GM18868 (cell line): ENCODE results near the gene OSMR.

Source experiments
- ATAC-seq: cut with Tn5 transposase; IDR thresholded peaks from one replicate; pipeline ENCODE4 v1.9.1; 2021; ENCODE audit warnings: mild to moderate bottlenecking, moderate library complexity; ENCODE audit not compliant: unreplicated experiment

The OSMR gene

DNA sequence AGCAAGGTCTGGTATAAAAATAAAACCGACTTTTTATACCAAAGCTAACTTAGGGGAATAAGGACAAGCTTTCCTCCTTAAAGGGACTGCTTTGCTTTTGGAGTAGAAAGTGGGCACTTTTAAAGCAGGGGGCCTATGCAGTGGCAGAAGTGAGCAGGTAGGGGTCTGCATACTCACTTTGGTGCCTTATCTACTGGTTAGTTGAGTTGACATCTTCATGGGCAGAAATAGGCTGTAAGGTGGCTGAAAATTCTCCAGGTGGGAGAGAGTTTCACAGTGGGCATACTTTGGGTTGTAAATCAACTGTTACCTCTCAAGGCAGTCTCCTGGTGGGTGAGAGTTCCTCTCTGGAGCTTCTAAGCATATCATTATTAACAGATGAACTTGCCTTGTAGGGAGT is 24.8 kb downstream of the OSMR start:
- no peak for ATAC-seq

DNA sequence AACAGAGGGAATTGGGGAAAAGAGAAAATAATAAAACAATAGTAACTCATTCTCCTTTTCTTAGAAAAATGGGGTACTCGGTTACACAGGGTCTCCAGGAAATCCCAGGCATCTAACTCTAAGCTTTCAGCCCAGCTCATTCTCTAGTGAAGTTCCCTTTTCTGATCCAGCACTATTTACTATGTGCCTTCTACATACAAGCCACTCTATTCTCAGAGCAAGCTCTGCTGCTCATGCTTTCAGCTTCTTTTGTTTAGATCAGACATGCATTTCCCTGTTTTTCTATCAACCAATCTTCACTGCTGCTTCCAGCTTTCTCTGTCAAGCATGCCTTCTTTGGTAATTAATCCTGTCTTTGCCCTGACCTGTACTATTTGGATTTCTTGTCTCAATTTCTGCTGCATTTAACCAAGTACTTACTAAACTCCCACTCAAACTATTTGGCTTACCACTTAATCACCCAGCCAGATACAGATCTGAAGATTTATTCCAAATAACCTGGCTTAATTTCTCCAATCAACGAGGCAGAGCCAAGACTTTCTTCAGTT is 25.3 kb downstream of the OSMR start:
- ATAC-seq: no peak

DNA sequence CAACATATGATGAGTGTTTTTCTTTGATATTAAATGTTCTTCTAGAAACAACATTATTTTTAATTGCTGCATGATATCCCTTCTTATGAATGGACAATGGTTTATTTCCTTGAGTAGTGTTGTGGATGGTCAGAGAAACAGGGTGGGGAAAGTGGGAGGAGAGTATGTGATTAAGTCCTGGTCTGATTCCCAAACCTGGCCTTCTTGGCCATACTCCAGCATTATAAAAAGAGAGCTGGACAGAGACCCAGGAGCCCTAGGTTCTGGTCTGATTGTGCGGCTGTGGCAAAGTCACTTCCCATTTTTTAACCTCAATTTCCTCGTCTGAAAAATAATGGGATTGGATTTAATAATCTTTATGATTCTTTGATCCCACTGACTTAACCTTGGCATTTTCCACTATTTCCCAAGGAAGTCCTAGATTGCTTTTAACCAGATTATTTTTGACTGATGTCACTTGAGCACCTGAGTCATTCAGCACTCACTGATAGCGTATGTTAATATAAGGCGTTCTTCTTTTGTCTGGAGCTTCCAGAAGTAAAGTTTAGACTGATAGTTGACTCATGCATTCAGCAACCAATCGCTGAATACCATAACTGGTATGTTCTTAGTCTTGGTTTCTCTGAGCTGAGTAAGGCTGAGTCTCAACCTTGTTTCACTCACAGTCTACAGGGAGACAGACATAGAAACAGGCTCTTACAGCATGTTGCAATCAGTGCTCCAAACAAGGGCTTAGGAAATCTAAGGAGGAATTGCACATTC is 26.2 kb downstream of the OSMR start:
- no peak for ATAC-seq

DNA sequence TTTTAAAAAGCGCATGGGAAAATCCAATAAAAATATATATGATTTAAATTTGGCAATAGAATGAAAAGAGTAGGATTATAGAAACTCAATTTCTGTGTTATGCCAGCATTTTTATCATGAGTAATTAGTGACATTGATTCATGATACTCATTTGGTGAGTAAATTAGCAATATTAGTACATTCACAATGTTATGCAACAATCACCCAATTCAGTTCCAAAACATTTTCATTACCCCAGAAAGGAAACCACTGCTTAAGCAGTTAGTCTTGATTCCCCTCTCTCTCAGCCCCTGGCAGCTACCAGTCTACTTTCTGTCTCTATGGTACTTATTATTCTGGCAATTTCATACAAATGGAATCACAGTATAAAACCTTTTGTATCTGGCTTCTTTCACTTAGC is 27.0 kb downstream of the OSMR start:
- no peak for ATAC-seq

DNA sequence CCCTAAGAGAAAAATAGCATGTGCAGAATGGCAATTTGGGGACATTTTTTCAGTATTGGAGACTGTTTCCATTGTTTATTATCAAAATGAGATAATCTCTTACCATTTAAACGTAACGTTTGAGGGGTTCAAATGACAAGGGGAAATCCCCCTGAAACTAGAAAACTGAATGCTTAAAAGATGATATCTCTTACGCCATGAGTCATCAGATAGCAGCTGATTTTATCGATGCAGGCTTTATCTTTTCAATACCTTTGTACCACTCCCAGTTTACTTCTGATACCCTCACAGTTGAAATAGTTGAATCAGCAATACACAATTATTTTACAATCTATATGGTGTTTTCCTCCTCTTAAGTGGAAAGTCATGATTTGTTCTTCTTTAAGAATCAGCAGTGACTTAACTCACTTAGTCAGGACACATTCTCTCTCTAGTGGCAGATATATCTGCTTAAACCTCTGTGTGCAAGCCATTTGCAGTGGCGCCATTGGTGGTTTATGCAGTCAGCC is 29.2 kb downstream of the OSMR start:
- ATAC-seq: no peak

DNA sequence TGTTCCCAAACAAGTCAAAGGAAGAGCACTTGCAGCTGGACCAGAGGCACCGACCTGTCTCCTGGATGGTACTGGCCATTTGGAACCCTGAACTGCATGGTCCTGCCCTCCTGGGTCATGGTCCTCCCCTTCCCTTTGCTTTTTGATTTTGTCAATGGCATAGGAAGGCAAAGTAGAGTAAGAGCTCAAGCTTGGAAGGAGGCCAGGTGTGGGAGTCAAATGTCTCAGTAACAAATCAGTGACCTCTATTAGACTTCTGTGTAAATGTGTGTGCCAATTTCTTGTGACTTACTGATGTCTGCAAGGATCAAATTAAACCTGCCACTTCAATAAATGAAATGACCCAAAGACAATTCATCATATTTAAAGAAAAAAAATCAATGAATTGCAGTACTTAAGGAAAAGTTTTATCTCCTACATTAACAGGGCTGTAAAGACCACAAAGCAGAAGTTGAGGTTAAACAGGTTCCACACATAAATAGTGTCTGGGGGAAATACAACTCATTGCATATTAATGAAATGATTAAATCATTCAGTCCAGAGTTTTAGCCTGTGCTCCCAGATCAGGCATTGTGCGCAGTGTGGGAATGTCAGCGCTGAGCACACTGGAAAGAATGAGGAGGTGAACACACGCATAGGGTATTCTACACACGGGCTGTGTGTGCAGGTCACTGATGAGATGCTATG is 32.7 kb downstream of the OSMR start:
- peak; percentile 38 for ATAC-seq

DNA sequence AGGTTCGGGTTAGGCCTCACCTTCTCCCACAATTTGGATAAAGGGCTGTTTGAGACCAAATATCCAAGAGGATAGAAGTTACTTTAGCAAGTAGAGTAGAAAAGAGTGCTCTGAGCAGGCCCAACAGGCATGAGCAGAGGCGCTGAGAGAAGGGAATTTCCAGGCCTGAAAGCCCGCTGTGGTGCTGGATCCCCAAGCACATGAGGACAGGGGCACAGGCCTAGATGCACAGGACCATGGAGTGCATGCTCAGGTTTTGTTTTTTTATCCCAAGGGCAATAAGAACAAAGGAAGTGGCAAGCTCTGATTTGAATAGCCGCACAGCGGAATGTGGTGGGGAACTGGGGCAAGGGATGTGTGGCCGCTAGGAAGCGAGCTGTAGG is 33.3 kb downstream of the OSMR start:
- peak; percentile 66 for ATAC-seq

DNA sequence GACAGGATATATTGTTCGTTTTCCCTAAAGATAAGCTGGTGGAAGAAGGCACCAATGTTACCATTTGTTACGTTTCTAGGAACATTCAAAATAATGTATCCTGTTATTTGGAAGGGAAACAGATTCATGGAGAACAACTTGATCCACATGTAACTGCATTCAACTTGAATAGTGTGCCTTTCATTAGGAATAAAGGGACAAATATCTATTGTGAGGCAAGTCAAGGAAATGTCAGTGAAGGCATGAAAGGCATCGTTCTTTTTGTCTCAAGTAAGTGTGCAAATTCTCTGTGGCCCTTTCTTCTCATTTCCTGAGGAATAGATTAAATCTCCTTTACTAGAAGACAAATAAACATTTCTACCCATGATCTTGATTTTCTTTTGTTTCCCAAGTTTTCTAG is 38.0 kb downstream of the OSMR start:
- ATAC-seq: no peak

DNA sequence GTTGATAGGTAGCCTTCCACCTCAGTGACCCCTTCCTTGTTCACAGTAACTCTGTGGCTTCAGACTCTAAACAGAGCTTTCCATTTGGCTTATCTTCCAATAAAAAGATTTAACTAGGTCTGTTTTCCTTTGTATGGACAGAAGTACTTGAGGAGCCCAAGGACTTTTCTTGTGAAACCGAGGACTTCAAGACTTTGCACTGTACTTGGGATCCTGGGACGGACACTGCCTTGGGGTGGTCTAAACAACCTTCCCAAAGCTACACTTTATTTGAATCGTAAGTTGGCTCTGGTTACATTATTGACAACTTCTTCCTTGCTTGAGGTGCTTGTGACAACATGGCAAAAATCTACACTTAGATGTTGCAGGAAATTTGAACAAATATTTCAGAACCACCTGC is 39.4 kb downstream of the OSMR start:
- no peak for ATAC-seq

DNA sequence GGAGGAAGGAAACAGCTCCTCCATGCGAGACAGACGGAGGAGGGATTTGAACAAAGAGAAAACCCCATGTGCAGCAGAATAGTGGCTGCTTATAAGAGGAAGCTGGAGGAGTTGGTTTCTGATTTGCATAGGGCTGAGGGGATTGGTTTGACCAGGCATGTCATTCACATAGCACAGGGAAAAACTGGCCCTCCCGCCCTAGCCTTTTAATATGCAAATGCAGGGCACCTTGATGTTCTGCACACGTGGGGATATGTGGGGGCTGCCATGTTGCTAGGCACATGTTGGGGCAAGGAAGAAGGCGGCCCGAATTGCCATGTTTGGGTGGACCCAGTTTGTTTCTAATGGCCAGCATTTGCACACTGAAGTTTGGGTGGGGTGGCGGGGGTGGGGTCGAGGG is 42.2 kb downstream of the OSMR start:
- no peak for ATAC-seq

DNA sequence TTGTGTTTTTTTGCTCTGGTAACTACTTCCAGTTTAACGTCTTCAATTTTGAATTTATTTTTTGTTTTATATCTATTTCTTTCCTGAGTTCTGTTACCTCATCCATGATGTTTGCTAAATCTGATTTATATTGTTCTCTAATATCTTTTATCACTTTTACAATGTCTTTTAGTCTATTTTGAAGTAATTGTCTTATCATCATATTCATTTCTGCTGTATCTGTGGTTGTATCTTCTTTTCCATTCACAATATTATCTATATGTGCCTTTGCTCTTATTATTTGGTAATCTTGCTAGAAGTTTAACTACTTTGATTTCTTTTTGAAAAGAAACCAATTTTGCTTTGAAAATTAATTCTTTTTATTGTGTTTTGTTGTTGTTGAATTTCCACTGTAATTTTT is 43.6 kb downstream of the OSMR start:
- no peak for ATAC-seq

DNA sequence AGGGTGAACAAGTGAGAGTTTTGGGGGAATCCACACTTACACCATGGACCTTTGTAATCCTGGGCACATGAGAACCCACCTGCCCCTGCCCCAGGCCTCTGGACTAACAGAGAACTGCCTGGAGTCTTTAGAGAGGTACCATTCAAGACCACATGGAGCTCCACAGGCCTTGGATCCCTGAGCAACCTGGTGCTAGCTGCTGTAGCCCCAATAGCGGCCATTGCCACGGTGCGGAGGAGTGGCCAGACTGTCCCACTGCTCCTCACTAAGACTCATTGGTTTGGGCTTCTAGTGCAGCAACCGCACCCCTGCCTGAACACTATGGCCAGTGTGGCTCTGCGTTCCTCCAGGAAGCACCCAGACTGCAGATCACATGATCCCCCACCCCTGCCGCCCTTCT is 45.8 kb downstream of the OSMR start:
- ATAC-seq: no peak

DNA sequence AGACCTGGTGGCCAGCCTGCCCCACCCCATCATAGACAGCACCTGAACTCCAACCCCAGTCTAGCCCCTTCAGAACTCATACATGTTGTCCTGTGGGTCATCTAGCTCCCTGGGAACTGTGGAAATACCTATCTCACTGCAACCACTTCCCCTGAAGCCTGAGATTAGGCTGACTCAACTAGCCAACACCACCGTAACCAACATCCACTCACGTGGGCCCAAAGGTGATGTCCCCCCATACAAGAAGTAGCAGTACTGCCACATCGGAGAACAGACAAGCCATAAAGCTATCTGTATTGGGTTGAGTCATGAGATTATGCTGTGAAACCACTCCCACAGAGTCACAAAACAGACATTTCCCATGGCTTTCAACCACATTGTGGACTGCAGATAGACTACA is 46.6 kb downstream of the OSMR start:
- ATAC-seq: no peak

DNA sequence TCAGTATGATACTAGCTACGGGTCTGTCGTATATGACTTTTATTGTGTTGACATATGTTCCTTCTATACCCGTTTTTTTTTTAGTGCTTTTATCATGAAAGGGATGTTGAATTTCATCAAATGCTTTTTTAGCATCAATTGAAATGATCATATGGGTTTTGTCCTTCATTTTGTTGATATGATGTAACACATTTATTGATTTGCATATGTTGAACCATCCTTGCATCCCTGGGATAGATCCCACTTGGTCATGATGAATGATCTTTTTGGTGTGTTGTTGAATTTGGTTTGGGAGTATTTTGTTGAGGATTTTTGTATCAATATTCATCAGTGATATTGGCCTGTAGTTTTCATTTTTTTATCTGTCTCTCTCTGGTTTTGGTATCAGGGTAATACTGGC is 50.9 kb downstream of the OSMR start:
- ATAC-seq: no peak

DNA sequence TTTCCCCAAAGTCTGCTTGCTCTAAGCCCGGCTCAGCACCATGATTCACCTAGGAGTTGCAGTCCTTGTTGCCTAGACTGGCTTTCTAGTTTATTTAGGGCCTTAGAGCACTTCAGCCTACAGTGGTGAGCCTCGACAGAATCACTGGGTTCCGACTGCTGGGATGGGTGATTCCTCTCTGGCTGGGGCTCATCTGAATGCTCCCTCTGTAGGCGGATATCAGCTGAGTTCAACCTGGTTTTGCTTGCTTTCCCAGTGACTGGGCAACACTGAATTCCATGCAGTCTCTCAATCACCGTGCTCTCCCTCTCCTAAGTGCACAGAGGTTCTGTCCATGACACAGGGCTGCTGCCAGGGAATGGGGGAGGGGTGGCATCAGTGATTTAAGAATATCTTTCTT is 54.1 kb downstream of the OSMR start:
- ATAC-seq: no peak

DNA sequence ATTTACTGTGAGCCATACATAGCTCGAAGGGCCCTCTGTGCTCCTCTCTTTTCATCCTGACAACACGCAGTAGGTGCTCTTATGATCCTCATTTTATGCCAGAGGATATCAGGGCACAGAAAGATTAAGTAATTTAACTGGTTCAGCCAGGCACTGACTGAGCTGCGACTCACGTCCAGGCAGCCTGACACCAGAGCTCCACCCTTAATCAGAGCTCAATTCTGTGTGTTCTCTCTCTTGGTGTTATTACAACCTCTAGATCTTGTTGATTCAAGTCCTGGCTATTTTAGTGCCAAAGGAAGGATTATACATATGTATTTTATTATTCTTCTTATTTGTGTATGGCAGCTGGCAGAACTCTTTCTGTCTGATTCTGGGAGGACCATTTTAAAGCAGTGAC is 59.7 kb downstream of the OSMR start:
- ATAC-seq: no peak

DNA sequence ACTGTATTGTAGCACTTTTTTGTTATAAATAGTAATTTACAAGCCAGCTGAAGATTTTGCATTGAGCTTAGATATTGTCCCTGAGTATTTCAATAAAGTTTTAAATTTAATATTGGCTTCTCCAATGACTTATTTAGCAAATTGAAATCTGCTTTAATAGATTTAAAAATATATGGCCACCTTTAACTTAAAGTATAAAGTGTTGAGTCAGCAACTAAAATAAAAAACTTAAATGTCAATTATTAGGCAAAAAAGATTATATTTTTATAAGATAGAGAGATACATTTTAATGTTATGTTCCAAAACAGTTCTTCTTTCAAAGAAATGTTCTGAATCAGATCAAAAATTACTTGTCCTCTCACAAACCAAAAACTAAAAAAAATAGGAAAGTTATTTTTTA is 60.7 kb downstream of the OSMR start:
- ATAC-seq: no peak

DNA sequence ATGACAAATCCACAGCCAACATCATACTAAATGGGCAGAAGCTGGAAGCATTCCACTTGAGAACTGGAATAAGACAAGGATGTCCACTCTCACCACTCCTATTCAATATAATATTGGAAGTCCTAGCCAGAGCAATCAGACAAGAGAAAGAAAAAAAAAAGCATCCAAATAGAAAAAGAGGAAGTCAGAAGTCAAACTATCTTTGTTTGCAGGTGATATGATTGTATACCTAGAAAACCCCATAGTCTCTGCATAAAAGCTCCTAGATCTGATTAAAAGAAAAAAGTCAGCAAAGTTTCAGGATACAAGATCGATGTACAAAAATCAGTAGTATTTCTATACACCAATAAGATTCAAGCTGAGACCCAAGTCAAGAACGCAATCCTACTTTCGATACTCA is 66.1 kb downstream of the OSMR start:
- ATAC-seq: no peak

DNA sequence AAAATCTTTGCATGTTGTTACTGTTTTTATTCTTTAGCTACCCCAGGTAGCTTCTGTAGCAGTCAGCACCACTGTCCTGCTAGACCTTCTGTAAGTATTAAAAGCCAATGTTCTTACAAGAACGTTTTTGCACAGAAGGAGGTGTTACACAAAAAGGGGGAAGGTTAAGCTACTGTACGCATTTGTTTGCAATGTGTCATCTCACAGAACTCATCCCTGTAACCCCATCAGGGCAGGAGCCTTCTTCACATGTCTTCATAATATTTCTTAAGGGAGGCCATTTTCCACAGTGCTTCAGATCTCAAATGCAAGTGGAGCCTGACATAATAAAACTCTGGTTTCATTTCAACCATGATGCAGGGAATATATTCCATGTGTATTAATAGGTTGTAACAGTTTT is 67.9 kb downstream of the OSMR start:
- ATAC-seq: no peak

DNA sequence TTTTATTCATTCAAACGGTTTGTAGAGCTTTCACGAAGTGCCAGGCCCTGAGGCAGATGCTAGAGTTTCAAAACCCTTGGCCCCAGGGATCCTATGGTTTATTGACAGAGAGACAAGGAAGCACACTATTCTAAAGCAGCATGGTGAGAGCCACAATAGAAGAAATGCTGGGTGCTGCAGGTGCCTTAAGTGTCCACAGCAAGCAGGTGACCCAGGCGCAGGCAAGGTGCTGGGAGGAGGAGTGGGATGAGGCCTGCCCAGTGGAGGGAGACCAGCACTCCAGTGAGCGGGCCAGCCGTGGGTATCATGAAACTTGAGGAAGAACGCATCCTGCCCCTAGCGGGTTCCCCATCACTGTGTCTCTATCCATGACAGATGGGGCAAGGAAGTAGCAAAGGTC is 71.0 kb downstream of the OSMR start:
- no peak for ATAC-seq

DNA sequence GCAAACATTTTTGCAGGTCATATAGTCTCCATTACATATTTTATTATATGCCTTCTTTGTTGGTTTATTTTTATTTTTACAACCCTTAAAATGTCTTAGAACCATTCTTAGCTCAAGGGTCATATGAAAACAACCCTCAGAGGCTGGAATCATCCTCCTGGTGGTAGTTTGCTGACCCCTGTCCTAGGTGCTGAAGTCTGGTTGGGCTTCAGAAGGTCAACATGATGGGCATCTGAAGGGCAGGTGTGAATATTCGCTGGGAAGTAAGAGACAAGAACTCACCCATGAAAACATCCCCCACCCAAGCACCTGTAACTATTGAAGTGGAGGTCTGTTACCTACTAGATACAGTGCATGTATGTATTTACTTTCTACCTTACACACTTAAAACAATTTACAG is 75.4 kb downstream of the OSMR start:
- no peak for ATAC-seq

DNA sequence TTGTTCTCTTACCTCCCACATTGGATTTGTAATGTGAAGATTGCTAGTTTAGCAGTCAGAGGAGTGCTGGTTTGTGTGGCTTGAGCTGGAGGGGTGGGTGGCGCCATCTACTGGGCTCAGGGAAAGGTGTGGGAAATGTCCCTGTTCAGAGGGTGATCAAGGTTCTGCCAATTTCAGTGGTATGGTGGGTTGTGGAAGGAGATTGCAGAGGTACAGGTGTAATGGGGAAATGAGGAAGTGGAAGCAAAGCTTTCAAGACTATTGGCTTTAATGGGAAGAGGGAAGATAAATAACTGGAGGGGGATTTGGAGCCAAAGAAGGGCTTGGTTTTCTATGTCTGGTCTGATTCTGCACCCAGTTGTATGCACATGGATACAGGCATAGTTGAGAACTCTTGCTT is 76.4 kb downstream of the OSMR start:
- ATAC-seq: peak; percentile 95
